Transverse colon (tissue), 4 donors: ENCODE data around the gene INTS12. TPM values are rescaled to one million over a fixed set of nuclear protein-coding genes. Genes with fewer than 3 reads are reported as not detected.

Source experiments
- DNase-seq: peaks from one replicate; pipeline ENCODE4 v3.0.0-alpha.2; 2019
- H3K27ac ChIP-seq, 4 donors: fragments of 200-600 bp; sonication (generic); 2 replicates each; pipeline ENCODE4 v1.5.1; 2016 to 2018; ENCODE audit warnings: inconsistent platforms in 4 of 4
- H3K27me3 ChIP-seq: fragments of 200-600 bp; sonication (generic); 2 replicates; pipeline ENCODE4 v1.5.1; 2017; ENCODE audit warnings: inconsistent platforms
- H3K36me3 ChIP-seq, 4 donors: fragments of 200-600 bp; sonication (generic); 2 replicates each; pipeline ENCODE4 v1.5.1; 2017 to 2019; ENCODE audit warnings: inconsistent platforms in 4 of 4
- H3K4me1 ChIP-seq, 4 donors: fragments of 200-600 bp; sonication (generic); 2 replicates each; pipeline ENCODE4 v1.5.1; 2017 to 2020; ENCODE audit warnings: inconsistent platforms in 4 of 4
- H3K4me3 ChIP-seq, 4 donors: fragments of 200-600 bp; sonication (generic); 1 replicate in 1 of 4; 2 replicates in 3 of 4; pipeline versions ENCODE4 v1.5.1 to v1.6.1; 2017 to 2019; ENCODE audit warnings: inconsistent platforms in 4 of 4
- H3K9me3 ChIP-seq, 2 donors: fragments of 200-600 bp; sonication (generic); 2 replicates each; pipeline ENCODE4 v1.5.1; 2017 to 2019; ENCODE audit warnings: inconsistent platforms in 2 of 2
- CTCF ChIP-seq, 5 experiments: fragments of 200-600 bp in 3 of 5; fragments of 450-650 bp in 2 of 5; sonication (generic) in 3 of 5; IDR thresholded peaks; 1 replicate in 2 of 5; 2 replicates in 3 of 5; pipeline ENCODE4 v1.5.1; 2016 to 2017; ENCODE audit warnings: antibody characterized with exemption in 5 of 5, inconsistent platforms in 3 of 5, mild to moderate bottlenecking in 2 of 5, moderate library complexity in 1 of 5
- EP300 ChIP-seq: sonication (generic); formaldehyde crosslinking; IDR thresholded peaks from one replicate; pipeline ENCODE4 v1.6.1; 2017; ENCODE audit warnings: antibody characterized with exemption, low read depth
- POLR2A ChIP-seq: fragments of 450-650 bp; IDR thresholded peaks from one replicate; pipeline ENCODE4 v1.6.1; 2016; ENCODE audit warnings: antibody characterized with exemption, mild to moderate bottlenecking, moderate library complexity
- POLR2AphosphoS5 ChIP-seq, 3 donors: sonication (generic); formaldehyde crosslinking; IDR thresholded peaks; one replicate each; pipeline ENCODE4 v1.6.1; 2016; ENCODE audit warnings: antibody characterized with exemption in 3 of 3
- WGBS, 2 donors: methylation state at CpG; one replicate each; pipeline ENCODE4 v1.1.5; 2018; ENCODE audit warnings: low coverage in 1 of 2; 5-methylcytosine and 5-hydroxymethylcytosine counted together
- in situ Hi-C, 4 donors: fragments of 200-750 bp; cut with MboI; loops; one replicate each; pipeline versions ENCODE4 v1.15.0 to v1.15.1; 2017; ENCODE audit warnings: low sequenced_read_pairs in 3 of 4, low pct_ligation_motif_present in 1 of 4, low pct_unique_long_range_greater_than_20kb in 1 of 4
- intact Hi-C: fragments of 100-400 bp; cut with DNase I; formaldehyde crosslinking; loops from one replicate; pipeline ENCODE4 v1.15.1; 2023; ENCODE audit warnings: low total_unique reads
- total RNA-seq, 4 donors: library from RNA; depleted of rRNA; stranded (reverse); fragments of >200 nt; gene quantifications; one replicate each; pipeline ENCODE4 v1.1.0, GENCODE V29; 2016

Gene INTS12
- total RNA-seq, 4 donors from 2014 or later: 4.5 to 37.0 (median 22.0) TPM

- TF ChIP-seq CTCF (IDR thresholded peaks at IDR 0.05) (no peak), EP300 (no peak), POLR2AphosphoS5 (IDR thresholded peaks at IDR 0.05) (no peak), POLR2A (no peak)
- intact Hi-C loops: no loop called here
- WGBS, 2 donors: 98 to 100% methylated on average over 3 of the region's 3 CpGs
- no peak overlapping the region for H3K27ac ChIP-seq
- DNase-seq: no peak
- no peaks in the 10 kb centered on the region for H3K4me1 ChIP-seq
- no peaks in the 10 kb centered on the region for H3K9me3 ChIP-seq
- no peak overlapping the region for H3K4me3 ChIP-seq
- no peaks in the 10 kb centered on the region for H3K36me3 ChIP-seq
- in situ Hi-C loops: loop anchor here in 2 of 4 donors (10.0 to 25.0 kb wide), 2 partner anchors 136 to 149 kb away; no protein-coding TSS in a partner anchor
- H3K27me3 ChIP-seq: no peaks in the 10 kb centered on the region
These were observed 47.5 kb downstream of the INTS12 start for GRCh38 chr4:105661028-105661427.

- WGBS, 2 donors: 88 to 89% methylated on average over 3 to 6 of the region's 6 CpGs
- Histone ChIP-seq H3K4me3 (no peak overlapping the region), H3K27me3 (no peaks in the 10 kb centered on the region), H3K4me1 (no peaks in the 10 kb centered on the region), H3K36me3 (no peaks in the 10 kb centered on the region), H3K27ac (no peak overlapping the region), H3K9me3 (no peaks in the 10 kb centered on the region)
- intact Hi-C loops: no loop called here
- TF ChIP-seq POLR2A (no peak), POLR2AphosphoS5 (IDR thresholded peaks at IDR 0.05) (no peak), CTCF (IDR thresholded peaks at IDR 0.05) (no peak), EP300 (no peak)
- in situ Hi-C loops: loop anchor here in 1 of 4 donors (25.0 kb wide), 1 partner anchor 147 kb away; no protein-coding TSS in a partner anchor
- no peak for DNase-seq
These were observed 49.3 kb downstream of the INTS12 start for GRCh38 chr4:105659190-105659589.

GRCh38 chr4:105657117-105657765, 51.2 kb downstream of the INTS12 start:
- Histone ChIP-seq H3K27ac (no peak overlapping the region), H3K27me3 (no peaks in the 10 kb centered on the region), H3K4me3 (no peak overlapping the region), H3K36me3 (no peaks in the 10 kb centered on the region), H3K4me1 (no peaks in the 10 kb centered on the region), H3K9me3 (no peaks in the 10 kb centered on the region)
- TF ChIP-seq POLR2AphosphoS5 (IDR thresholded peaks at IDR 0.05): no peak
- no peak for TF ChIP-seq POLR2A
- TF ChIP-seq CTCF (IDR thresholded peaks at IDR 0.05): no peak
- TF ChIP-seq EP300: no peak
- no peak for DNase-seq
- in situ Hi-C loops (loop anchor here in 1 of 4 donors (25.0 kb wide), 1 partner anchor 145 kb away; no protein-coding TSS in a partner anchor), intact Hi-C loops (no loop called here)

GRCh38 chr4:105652286-105652888, 56.1 kb downstream of the INTS12 start:
- in situ Hi-C loops: loop anchor here in 1 of 4 donors (25.0 kb wide), 1 partner anchor 140 kb away; no protein-coding TSS in a partner anchor
- no peak for DNase-seq

More at GRCh38 chr4:105652286-105652888, 56.1 kb downstream of the INTS12 start:
- no peak for TF ChIP-seq POLR2A
- TF ChIP-seq POLR2AphosphoS5 (IDR thresholded peaks at IDR 0.05): no peak
- no peak for TF ChIP-seq CTCF (IDR thresholded peaks at IDR 0.05)
- no peak for TF ChIP-seq EP300
- H3K36me3 ChIP-seq: no peaks in the 10 kb centered on the region
- H3K27me3 ChIP-seq: no peaks in the 10 kb centered on the region
- peak overlapping the region in 1 of 4 donors; percentile 41 for H3K27ac ChIP-seq
- WGBS, 2 donors: 55 to 59% methylated on average over 4 of the region's 4 CpGs
- H3K4me3 ChIP-seq: no peak overlapping the region
- H3K4me1 ChIP-seq: no peaks in the 10 kb centered on the region
- no peaks in the 10 kb centered on the region for H3K9me3 ChIP-seq
- intact Hi-C loops: no loop called here
